NCI-H524 (cell line): Measurements from ENCODE around the gene UBQLN1.

Experiments
- DNase-seq, 2 experiments: peaks; one replicate each; lab custom pipeline; 2025; lab: John Stamatoyannopoulos, UW

UBQLN1 gene

GRCh38 chr9:83688921-83689320 is 18.8 kb downstream of the UBQLN1 start:
- no peak for DNase-seq

GRCh38 chr9:83681490-83681889 is 26.3 kb downstream of the UBQLN1 start:
- no peak for DNase-seq

DNA sequence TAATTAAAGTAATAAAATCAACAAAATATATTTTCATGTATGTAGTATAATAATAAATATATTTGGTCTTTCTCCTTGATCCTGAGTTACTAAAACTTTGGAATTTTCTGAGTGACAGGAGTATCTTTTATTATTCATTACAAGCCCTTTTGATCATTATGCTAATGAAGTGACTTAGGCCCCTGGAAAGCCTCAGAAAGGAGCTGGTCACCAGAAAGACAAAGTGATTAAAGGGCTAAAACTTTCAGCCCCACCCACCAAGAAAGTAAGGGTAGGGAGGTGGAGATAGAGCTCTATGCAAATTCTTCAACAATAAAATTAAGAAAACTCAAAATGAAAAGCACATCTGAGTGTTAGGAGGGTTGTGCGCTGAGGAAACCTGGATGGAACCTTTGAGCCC is 27.5 kb downstream of the UBQLN1 start:
- DNase-seq: no peak

GRCh38 chr9:83677596-83677995 is 30.2 kb downstream of the UBQLN1 start:
- no peak for DNase-seq

GRCh38 chr9:83675466-83675865 is 32.3 kb downstream of the UBQLN1 start:
- no peak for DNase-seq

DNA sequence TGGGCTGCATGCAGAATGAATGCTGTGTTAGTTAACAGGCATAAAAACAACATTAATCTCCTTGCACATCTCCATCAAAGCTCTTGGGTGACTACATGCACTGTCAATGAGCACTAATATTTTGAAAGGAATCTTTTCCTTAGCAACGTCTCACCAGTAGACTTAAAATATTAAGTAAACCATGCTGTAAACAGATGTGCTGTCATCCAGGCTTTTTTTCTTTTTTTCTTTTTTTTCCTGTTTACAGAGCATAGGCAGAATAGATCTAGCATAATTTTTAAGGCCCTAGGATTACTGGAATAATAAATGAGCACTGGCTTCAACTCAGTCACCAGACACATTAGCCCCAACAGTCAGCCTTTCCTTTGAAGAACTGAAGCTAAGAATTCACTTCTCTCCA is 36.3 kb downstream of the UBQLN1 start:
- no peak for DNase-seq

- no peak for DNase-seq
Measured at GRCh38 chr9:83670381-83670780, 37.4 kb downstream of the UBQLN1 start.

DNA sequence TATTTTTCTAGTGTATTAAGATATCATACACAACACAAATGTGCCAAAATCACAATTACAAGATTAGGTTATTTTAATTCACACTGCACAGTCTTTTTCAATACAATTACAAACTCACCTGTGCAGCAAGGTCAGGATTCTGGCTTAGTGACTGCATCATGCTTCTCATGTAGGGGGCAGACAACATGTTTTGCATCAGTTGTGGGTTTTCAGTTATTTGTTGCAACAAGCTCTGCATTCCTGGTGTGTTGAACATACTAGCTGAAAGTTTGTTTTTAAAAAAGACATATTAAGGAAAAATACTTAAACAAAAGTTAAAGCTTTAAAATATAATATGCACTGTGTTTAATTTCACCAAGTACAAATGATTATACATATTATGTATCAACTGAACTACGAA is 38.7 kb downstream of the UBQLN1 start:
- DNase-seq: no peak

GRCh38 chr9:83665580-83666200 is 42.1 kb downstream of the UBQLN1 start:
- no peak for DNase-seq

DNA sequence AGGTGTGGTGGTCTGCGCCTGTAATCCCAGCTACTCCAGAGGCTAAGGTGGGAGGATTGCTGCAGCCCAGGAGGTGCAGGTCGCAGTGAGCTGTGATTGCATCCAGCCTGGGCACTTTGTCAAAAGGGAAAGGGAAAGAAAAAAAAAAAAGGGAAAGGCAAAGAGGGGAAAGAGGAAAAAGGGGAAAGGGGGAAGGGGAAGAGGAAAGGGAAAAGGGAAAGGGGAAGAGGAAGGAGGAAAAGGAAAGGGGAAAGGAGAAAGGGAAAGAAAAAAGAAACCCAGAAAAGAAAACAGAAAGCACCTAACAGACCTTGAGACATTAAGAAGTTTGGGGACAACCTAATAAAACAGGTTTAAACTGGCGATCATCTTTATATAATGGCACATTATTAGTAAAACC is 44.8 kb downstream of the UBQLN1 start:
- no peak for DNase-seq

GRCh38 chr9:83656952-83657351 is 50.8 kb downstream of the UBQLN1 start:
- DNase-seq: no peak

- no peak for DNase-seq
Measured at GRCh38 chr9:83656032-83656680, 51.6 kb downstream of the UBQLN1 start.

DNA sequence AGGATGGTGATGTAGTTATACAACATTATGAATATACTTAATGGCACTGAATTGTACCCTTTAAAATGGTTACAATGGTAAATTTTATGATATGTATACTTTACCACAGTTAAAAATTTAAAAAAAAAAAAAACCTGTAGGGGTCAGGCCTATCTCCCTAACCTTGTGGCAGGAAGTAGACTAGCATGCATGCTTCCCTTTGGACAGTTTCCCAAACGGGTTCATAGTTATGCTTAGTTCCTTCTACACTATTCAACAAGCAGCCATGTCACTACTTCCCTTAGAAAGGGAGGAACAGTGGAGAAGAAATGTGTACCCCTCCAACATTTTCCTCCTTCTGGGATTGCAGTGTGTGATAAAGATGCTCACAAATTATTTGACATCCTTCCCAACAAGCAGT is 52.3 kb downstream of the UBQLN1 start:
- DNase-seq: no peak

DNA sequence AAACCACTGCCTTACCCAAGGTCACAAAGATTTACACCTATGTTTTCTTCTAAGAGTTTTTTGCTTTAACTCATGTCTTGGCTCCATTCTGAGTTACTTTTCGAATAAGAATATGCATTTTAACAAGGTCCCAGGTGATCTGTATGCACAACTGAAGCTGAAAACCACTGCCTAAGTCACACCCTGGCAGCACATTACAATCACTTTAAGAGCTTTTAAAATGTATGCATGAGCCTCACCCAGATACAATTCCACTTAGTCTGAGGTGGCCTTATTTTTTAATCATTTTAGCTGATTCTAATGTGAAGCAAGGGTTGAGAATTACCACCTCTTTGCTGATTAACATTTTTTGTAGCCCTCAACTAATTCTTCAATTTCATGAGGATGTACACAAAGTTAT is 55.3 kb downstream of the UBQLN1 start:
- no peak for DNase-seq

DNA sequence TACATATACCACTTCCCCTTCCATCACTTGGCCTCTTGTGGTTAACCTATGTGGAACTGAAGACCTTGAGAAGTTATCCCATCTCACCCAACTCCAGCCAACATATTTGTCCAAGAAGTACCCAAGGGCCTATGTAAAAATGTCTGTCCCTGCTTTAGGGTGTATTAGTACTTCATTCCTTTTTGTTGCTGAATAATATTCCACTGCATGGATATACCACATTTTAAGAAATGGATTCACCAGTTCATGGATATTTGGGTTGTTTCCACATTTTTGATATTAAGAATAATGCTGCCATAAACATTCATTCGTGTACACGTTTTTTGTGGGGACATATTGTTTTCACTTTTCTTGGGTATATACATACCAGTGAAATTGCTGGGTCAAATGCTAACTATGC is 56.2 kb downstream of the UBQLN1 start:
- no peak for DNase-seq

DNA sequence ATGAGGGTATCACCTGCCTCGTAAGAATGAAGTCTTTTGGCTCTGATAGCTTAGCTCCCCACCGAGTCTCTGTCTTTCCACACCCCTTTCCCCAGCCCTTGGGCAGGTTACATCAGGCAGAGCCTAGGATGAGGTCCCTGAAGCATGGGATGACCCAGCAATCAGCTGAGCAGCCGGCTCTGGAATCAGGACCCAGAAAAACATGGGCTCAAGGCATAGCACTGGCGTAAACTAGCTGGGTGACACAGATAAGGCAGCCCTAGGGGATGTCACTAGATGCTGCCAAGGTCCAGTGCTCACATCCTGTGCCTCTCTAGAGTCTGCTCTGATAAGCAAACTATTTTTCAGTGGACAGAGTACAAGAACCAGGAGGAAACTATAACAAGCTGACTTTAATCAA is 58.2 kb downstream of the UBQLN1 start:
- DNase-seq: no peak

GRCh38 chr9:83649080-83649479 is 58.7 kb downstream of the UBQLN1 start:
- peak; percentile 7 to 42 for DNase-seq

- no peak for DNase-seq
Measured at GRCh38 chr9:83646500-83647239, 61.1 kb downstream of the UBQLN1 start.

GRCh38 chr9:83642793-83643192 is 65.0 kb downstream of the UBQLN1 start:
- no peak for DNase-seq

- no peak for DNase-seq
Measured at GRCh38 chr9:83639266-83639665, 68.5 kb downstream of the UBQLN1 start.

DNA sequence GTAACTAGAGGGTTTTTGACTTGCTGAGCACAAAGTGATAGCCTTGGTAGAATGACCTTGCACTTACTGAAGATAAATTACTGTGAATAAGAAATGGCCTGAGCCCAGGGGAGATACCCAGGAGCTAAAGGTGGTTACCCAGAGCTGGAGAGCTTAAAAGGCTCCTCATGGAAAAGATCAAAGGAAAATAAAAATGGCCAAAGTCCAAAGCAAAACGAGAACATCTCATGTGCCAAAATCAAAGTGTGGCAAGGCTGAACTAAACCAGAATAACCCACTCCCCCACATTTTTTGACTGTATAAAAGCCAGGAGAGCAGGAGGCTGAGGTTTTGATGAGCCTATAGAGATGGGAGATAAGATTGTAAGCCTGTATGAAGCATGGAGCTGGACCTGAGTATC is 70.4 kb downstream of the UBQLN1 start:
- DNase-seq: no peak

DNA sequence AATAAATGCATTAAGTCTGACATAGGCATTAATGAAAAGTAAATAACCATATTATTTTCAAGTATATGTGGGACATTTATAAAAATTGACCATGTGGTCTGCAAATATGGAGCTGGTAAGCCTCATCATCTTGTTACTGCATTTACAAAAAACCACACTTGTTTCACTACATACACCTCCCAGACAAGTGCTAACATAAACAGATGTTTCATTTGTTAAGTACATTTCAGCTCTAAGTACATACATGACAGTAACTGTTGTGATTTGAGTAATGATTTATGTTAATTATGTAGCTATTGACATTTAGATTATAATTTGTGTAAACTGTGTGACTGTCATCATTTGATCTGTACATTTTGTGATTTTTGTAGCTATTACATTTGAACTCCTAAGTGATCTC is 70.9 kb downstream of the UBQLN1 start:
- DNase-seq: peak in 1 of 2 experiments; percentile 23

GRCh38 chr9:83633676-83634075 is 74.1 kb downstream of the UBQLN1 start:
- DNase-seq: no peak
